Midbrain (tissue), 1 donor: ENCODE results near the gene COQ4.
"Not testable (repeated sequence)": the region's sequence is repeated elsewhere in the genome, so short reads cannot be mapped to it uniquely, and the experiment has no call there.

Source experiments
- DNase-seq: peaks from one replicate; lab custom pipeline; 2025; lab: John Stamatoyannopoulos, UW

Gene COQ4

GRCh38 chr9:128298535-128299482 lies 23.8 kb upstream of the COQ4 start:
- no peak for DNase-seq

- no peak for DNase-seq
Observed at GRCh38 chr9:128304136-128304970, 18.3 kb upstream of the COQ4 start.

- DNase-seq: no peak
Observed at GRCh38 chr9:128304971-128305288, 17.7 kb upstream of the COQ4 start.

DNA sequence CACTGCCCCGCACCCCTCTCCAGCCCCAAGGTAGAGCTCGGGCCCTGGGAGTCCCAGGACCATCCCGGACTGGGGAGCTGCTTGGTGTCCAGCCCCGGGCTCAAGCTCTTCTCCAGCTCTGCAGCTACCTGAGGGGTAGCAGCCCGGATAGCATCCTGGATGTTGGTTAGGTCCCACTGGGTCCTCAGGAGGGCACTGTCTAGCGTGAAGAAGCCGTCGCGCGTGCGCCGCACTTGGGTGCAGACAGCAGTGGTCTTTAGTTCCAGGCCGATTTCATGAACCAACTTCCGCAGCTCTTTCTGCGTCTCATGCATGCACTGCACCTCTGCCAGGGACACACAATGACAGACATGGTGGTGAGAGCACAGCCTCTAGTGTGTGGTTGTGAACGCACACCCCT lies 13.1 kb upstream of the COQ4 start:
- no peak for DNase-seq

- no peak for DNase-seq
Observed at GRCh38 chr9:128310461-128310860, 12.2 kb upstream of the COQ4 start.

DNA sequence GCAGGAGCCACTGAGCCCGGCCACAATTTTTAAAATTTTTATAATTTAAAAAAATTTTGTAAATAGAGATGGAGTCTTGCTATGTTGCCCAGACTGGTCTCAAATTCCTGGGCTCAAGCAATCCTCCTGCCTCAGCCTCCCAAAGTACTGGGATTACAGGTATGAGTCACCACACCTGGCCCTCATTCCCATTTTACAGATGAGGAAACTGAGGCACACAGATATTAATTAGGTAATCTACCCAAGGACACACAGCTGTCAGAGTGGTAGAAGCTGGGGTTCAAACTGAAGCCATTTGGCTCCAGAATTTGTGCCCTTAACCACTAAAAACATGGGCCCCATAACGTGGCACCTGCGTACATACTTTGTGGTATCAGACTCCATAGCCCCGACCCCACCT lies 7.9 kb upstream of the COQ4 start:
- no peak for DNase-seq

DNA sequence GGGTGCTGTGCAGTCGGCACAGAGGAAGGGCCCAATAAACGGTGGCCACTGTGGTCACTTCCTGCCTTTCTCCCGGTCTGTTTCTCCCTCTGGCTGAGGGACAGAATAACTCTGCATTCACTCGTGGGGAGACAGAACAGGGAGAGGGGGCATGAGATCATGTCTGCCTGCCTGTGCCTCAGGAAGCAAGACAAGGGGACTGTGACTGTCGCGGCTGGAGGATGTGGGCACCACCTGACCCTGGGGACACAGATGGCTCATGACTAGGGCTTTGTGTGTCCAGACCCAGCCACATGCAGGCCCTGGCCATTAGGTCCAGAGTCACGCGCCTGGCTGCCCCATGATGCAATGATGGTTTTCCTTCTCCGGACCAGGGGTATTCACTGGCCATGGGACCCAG lies 6.2 kb upstream of the COQ4 start:
- peak; percentile 91 for DNase-seq

GRCh38 chr9:128317629-128318028 lies 5.0 kb upstream of the COQ4 start:
- no peak for DNase-seq

DNA sequence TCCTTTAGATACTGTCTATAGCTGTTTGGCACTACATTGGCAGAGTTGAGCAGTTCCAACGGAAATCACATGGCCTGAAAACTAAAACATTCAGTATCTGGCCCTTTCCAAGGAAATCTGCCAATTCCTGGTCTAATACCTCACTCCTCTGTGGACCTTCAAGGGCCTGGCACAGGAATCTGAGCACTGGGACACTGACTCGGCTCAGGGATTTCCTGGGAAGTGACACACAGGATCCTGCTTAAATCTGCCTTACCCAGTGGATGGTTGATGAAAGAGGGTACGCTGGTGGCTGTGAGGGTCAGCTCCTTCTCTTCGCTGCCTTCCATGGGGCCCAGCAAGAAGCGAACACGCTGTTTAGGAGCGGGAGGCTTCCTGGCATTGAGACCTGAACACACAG lies 1.3 kb upstream of the COQ4 start:
- DNase-seq: no peak

DNA sequence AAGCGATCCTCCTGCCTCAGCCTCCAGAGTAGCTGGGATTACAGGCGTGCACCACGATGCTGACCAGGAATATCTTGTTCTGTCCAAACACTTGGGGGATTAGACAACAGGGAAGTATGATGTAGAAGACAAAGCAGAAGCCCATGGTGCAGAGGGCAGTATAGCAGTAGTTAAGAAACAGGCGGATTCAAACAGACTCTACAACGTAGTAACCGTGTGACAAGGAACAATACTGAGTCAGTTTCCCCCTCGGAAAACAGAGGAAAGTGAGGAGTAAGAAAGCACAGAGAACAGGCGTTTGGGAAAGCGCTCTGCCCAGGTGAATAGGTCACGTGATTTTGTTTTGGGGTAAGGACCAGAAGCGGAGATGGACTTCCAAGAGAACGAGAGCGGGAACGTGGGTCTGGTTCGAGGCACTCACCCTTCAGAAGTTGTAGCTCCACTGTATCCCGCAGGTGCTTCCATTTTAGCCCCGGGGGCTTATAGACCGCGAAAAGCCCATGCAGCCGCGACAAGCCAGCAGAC lies 698 bp upstream of the COQ4 start:
- no peak for DNase-seq

GRCh38 chr9:128323212-128323730 lies 632 bp downstream of the COQ4 start:
- DNase-seq: no peak

- no peak for DNase-seq
Observed at GRCh38 chr9:128323791-128324190, 1.2 kb downstream of the COQ4 start.

- DNase-seq: no peak
Observed at GRCh38 chr9:128324401-128324800, 1.8 kb downstream of the COQ4 start.

GRCh38 chr9:128325629-128326028 lies 3.0 kb downstream of the COQ4 start:
- no peak for DNase-seq

- no peak for DNase-seq
Observed at GRCh38 chr9:128333451-128333869, 10.8 kb downstream of the COQ4 start.

DNA sequence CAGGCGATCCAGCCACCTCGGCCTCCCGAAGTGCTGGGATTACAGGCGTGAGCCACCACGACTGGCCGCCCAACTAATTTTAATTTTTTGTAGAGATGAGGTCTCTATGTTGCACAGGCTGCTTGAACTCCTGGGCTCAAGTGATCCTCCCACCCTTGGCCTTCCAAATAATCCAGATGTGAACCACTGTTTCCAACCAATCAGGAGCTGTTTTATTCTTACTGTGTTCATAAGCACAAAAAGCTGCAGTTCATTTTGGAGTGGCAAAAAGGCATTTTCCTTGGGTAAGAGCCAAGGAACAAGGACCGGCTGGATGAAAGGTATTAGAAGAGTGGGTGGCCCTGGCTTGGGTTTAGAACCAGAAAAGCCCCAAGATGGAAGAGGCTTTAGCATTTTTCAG lies 12.5 kb downstream of the COQ4 start:
- DNase-seq: no peak

DNA sequence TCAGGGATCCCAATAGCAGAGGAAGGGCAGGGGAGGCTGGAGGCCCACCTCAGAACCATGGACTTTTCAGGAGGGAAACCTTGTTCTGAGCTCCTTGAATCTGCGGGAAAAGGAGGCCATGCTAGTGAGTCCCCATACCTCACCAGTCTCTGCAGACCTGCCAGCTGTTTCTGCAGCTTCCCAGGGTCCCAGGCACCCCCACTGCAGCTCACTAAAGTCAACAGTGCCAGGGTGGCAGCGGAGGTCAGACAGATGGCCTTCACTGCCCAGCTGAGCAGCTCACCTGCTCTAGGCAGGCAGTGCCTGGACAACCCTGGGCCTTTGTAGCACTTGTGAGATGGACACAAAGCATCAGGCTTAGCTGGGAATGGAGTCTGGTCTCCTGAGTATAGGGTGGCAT lies 13.3 kb downstream of the COQ4 start:
- no peak for DNase-seq

- no peak for DNase-seq
Observed at GRCh38 chr9:128337936-128338335, 15.3 kb downstream of the COQ4 start.

DNA sequence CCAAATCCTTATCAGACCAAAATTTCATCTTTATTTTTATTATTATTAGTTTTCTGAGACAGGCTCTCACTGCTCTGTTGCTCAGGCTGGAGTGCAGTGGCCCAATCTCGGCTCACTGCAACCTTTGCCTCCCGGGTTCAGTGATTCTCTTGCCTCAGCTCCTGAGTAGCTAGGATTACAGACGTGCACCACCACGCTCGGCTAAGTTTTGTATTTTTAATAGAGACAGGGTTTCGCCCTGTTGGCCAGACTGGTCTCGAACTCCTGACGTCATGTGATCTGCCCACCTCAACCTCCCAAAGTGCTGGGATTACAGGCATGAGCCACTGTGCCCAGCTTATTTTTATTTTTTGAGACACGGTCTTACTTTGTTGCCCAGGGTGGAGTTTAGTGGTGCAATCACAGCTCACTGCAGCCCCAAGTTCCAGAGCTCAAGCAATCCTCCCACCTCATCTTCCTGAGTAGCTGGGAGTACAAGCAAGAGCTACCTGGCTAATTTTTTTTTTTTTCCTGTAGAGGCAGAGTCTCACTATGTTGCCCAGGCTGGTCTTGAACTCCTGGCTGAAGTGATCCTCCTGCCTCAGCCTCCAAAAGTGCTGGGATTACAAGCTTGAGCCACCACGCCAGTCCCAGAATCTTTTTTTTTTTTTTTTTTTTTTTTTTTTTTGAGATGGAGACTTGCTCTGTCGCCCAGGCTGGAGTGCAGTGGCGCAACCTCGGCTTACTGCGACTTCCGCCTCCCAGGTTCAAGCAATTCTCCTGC lies 16.4 kb downstream of the COQ4 start:
- not testable (repeated sequence) for DNase-seq

GRCh38 chr9:128339761-128340690 lies 17.4 kb downstream of the COQ4 start, which contains the start of gene SLC27A4:
Gene SLC27A4, plus strand, starts transcription at chr9:128340527. Its CDS starts 2,606 bp downstream, at chr9:128343133.
- peak; percentile 71 for DNase-seq
